ENCODE results near the gene WRAP73. TPM values are rescaled to one million over a fixed set of nuclear protein-coding genes. Genes with fewer than 3 reads are reported as not detected.
A peak's percentile ranks its signal among the peaks of the same experiment; 100 is the strongest.

The WRAP73 gene
- total RNA-seq, 1 donor from 2014 or later: 47.7 TPM

- Mint-ChIP-seq H3K36me3 (ENCODE audit: unreplicated experiment) (no peaks in the 10 kb centered on the region), H3K27me3 (ENCODE audit: unreplicated experiment) (peaks cover 20% of the 10 kb centered on the region), H3K4me3 (ENCODE audit: unreplicated experiment) (no peak overlapping the region), H3K27ac (ENCODE audit: unreplicated experiment) (no peak overlapping the region), H3K9me3 (ENCODE audit: unreplicated experiment) (peaks cover 17% of the 10 kb centered on the region), H3K4me1 (ENCODE audit: low read depth, unreplicated experiment) (peaks cover 39% of the 10 kb centered on the region)
- no peak for DNase-seq
- TF ChIP-seq, protein P1, sequence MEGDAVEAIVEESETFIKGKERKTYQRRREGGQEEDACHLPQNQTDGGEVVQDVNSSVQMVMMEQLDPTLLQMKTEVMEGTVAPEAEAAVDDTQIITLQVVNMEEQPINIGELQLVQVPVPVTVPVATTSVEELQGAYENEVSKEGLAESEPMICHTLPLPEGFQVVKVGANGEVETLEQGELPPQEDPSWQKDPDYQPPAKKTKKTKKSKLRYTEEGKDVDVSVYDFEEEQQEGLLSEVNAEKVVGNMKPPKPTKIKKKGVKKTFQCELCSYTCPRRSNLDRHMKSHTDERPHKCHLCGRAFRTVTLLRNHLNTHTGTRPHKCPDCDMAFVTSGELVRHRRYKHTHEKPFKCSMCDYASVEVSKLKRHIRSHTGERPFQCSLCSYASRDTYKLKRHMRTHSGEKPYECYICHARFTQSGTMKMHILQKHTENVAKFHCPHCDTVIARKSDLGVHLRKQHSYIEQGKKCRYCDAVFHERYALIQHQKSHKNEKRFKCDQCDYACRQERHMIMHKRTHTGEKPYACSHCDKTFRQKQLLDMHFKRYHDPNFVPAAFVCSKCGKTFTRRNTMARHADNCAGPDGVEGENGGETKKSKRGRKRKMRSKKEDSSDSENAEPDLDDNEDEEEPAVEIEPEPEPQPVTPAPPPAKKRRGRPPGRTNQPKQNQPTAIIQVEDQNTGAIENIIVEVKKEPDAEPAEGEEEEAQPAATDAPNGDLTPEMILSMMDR (IDR thresholded peaks at IDR 0.05; ENCODE audit: partially characterized antibody, unreplicated experiment): no peak
These were observed 47.2 kb upstream of the WRAP73 start for GRCh38 chr1:3697104-3697503.

DNA sequence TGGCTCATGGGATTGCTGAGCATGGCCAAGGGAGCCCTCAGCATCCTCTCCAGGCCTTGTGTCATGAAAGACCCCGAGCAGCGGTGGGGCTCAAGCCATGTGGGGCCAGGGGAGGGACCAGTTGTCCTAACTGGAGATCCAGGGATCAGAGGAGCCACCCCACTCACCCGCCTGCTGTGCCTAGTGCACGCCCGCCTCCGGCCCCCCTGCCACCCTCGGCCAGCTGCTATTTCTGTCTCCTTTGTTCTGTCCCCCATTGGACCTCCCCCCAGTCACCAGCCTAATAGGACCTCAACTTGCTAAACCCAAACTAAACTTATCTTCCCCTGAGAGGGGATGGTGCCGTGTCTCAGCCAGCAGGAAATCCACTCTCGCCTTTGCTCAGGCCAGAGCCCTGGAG is 46.8 kb upstream of the WRAP73 start:
- Mint-ChIP-seq H3K9me3 (ENCODE audit: unreplicated experiment) (peaks cover 22% of the 10 kb centered on the region), H3K27ac (ENCODE audit: unreplicated experiment) (peak overlapping the region; percentile 52), H3K27me3 (ENCODE audit: unreplicated experiment) (peaks cover 20% of the 10 kb centered on the region), H3K4me1 (ENCODE audit: low read depth, unreplicated experiment) (peaks cover 43% of the 10 kb centered on the region), H3K36me3 (ENCODE audit: unreplicated experiment) (no peaks in the 10 kb centered on the region), H3K4me3 (ENCODE audit: unreplicated experiment) (no peak overlapping the region)
- TF ChIP-seq, protein P1 (IDR thresholded peaks at IDR 0.05; ENCODE audit: partially characterized antibody, unreplicated experiment): no peak
- DNase-seq: no peak

- Mint-ChIP-seq H3K4me1 (ENCODE audit: low read depth, unreplicated experiment) (peaks cover 52% of the 10 kb centered on the region), H3K9me3 (ENCODE audit: unreplicated experiment) (peaks cover 27% of the 10 kb centered on the region), H3K4me3 (ENCODE audit: unreplicated experiment) (peak overlapping the region; percentile 16), H3K27ac (ENCODE audit: unreplicated experiment) (no peak overlapping the region), H3K27me3 (ENCODE audit: unreplicated experiment) (peaks cover 20% of the 10 kb centered on the region), H3K36me3 (ENCODE audit: unreplicated experiment) (no peaks in the 10 kb centered on the region)
- peak; percentile 83 for DNase-seq
- TF ChIP-seq, protein P1 (IDR thresholded peaks at IDR 0.05; ENCODE audit: partially characterized antibody, unreplicated experiment): peak; percentile 80
These were observed 45.7 kb upstream of the WRAP73 start for GRCh38 chr1:3695326-3696217.

GRCh38 chr1:3693321-3693720 is 43.4 kb upstream of the WRAP73 start:
- Mint-ChIP-seq H3K9me3 (ENCODE audit: unreplicated experiment) (peaks cover 26% of the 10 kb centered on the region), H3K4me1 (ENCODE audit: low read depth, unreplicated experiment) (peaks cover 41% of the 10 kb centered on the region), H3K4me3 (ENCODE audit: unreplicated experiment) (peak overlapping the region; percentile 60), H3K27ac (ENCODE audit: unreplicated experiment) (peak overlapping the region; percentile 95), H3K27me3 (ENCODE audit: unreplicated experiment) (peaks cover 19% of the 10 kb centered on the region), H3K36me3 (ENCODE audit: unreplicated experiment) (no peaks in the 10 kb centered on the region)
- TF ChIP-seq, protein P1 (IDR thresholded peaks at IDR 0.05; ENCODE audit: partially characterized antibody, unreplicated experiment): no peak
- DNase-seq: no peak

DNA sequence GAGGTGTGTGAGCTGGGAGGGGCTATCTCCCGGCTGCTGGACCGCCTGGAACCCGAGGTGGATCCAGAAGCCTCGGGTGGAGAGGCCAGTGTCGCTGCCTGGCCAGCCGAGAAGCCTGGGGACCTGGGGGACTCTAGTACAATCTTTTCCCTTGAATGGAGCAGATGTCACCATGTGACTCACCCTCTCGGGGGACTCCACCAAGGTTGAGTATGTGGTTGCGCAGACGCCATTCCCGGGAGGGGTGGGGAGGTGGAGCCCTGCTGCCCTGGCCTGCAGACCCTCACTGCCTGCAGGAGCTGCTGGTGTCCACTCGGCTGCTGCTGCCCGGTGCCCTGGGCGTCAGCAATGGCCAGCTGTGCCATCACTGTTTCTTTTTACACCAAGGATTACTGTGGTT is 42.7 kb upstream of the WRAP73 start:
- peaks cover 37% of the 10 kb centered on the region for H3K4me1 Mint-ChIP-seq (ENCODE audit: low read depth, unreplicated experiment)
- peak overlapping the region; percentile 95 for H3K27ac Mint-ChIP-seq (ENCODE audit: unreplicated experiment)
- H3K9me3 Mint-ChIP-seq (ENCODE audit: unreplicated experiment): peaks cover 20% of the 10 kb centered on the region
- no peaks in the 10 kb centered on the region for H3K36me3 Mint-ChIP-seq (ENCODE audit: unreplicated experiment)
- peak overlapping the region; percentile 60 for H3K4me3 Mint-ChIP-seq (ENCODE audit: unreplicated experiment)
- H3K27me3 Mint-ChIP-seq (ENCODE audit: unreplicated experiment): peaks cover 16% of the 10 kb centered on the region
- TF ChIP-seq, protein P1 (IDR thresholded peaks at IDR 0.05; ENCODE audit: partially characterized antibody, unreplicated experiment): no peak
- peak; percentile 92 for DNase-seq

All from glutamatergic neuron (in vitro differentiated cells).